ENCODE results near the gene TMEM37.

Gene TMEM37

DNA sequence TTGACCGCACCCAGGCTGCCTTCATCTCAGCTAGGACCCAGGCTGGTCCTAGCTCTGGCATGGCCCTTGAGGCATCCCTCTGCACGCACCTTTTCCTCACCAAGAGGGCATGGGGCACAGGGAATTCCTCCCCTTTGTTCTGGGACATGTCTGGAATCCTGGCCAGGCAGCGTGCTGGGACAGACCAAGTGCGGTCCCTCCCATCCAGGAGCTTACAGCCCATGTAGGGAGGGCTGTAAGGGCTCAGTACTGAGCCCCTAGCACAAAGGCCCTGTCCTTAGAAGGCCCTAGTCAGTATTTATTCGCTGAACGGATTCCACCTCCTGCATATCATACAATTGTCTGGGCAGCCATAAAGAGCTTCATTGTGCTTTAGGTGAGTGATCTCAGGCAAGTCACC lies 3.0 kb downstream of the TMEM37 start:
- no peak for DNase-seq

DNA sequence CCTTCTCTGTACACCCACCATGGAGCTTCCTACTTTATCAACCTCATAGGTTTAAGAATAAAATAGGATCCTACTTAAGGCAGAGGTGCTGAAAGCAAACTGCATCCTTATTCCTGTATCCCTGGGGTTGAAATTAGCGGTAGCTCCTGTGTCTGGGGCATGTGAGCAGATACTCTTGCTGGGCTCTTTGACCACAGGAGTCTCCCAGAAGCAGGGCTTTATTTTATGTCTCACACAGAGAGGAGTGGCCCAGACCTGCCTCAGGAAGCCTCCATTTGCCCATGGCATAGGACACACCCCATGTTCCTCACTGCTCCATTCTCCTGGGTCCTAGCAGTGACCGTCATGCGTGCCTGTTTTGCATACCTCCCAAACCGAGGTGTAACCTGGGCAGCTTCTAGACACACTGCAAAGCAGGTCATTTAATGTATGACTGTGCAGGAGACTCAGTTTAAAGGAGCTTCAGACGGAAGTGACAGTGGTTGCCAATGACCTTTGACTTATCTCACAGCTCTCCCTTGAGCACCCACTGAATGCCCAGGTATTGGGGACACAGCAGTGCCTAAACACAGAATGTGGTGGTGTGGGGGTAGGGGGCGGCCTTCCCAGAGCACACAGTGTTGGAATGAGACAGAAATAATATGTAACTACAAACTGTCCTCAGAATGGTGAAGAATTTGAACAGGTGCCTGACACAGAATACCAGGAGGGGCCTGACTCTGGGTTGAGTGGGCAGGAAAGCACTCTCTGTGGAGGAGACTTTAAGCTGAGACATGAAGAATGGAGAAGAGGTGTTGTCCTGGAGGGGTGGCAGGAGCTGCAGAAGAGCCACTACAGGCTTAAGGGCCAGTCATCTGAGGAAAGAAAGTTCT lies 3.7 kb downstream of the TMEM37 start:
- DNase-seq = no peak

GRCh38 chr2:119435953-119436297 lies 4.3 kb downstream of the TMEM37 start:
- no peak for DNase-seq

GRCh38 chr2:119436993-119437772 lies 5.5 kb downstream of the TMEM37 start:
- no peak for DNase-seq

GRCh38 chr2:119438128-119438656 lies 6.5 kb downstream of the TMEM37 start:
- DNase-seq = no peak

DNA sequence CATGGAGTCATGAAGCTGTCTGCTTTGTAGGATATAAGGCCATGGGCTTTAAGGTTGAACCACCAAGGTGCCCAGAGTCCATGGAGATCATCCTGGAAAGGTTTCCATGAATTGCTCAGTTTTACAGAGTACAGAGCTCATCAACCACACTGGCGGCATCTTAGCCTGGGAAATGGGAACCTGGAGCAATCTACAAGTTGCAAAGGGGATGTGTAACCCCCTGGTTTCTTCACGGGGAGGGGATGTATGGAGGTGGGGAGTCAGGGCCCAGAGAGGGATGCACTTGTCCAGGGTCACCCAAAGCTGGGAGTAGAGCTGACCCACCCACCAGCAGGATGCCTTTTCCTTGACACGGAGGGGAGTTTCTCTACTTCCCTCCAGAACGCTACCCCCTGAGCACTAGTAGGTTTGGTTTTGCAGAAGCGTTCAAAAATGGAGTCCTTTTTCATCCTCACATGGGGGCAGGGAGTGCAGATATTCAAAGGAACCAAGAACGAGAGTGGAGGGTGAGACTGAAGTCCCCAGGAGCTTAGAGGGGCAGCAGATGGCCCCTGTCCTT lies 7.2 kb downstream of the TMEM37 start:
- DNase-seq = no peak

DNA sequence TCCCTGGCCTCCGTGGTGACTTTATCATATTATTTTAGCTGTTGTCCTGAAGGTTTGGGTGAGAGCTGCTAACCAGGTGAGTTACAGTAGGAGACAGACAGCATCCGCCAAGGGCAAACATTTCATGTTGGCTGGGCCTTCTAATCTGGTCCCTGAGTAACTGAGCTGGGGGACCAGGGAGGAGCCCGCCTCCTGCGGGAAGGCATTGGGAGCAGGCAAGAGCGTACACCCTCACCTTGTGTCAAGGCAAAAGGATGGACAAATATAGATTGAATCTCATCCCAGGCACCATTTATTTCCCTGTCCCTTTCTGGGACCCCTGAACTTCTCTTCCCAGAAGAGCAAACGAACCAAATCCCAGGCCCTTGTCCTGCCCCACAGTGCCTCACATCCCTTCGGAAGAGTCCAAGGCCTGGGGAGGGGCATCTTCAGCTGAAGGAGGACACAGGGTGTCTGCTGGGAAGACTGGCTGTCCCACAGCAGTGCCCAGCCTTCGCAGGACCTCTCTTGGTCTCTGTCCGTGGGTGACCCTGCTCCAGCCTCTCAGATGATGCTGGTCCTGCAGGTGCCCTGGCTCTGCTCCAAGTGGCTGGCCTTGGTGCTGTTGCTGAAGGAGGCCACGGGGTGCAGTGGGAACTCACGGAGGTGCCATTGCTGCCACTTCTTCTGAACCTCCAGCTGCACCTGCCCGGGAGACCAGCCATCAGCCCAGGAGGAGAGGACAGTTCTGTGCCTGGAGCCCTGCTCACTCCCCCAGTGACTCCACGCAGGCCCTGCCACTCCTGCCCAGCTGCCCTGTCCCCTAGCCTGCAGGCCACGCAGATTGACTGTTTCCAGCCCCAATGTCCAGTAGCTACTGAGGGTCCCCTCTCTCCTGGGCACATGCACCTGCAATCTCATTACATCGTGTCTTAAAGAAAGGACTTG lies 8.2 kb downstream of the TMEM37 start:
- DNase-seq = no peak

- DNase-seq = no peak
Observed at GRCh38 chr2:119440501-119440870, 8.8 kb downstream of the TMEM37 start.

DNA sequence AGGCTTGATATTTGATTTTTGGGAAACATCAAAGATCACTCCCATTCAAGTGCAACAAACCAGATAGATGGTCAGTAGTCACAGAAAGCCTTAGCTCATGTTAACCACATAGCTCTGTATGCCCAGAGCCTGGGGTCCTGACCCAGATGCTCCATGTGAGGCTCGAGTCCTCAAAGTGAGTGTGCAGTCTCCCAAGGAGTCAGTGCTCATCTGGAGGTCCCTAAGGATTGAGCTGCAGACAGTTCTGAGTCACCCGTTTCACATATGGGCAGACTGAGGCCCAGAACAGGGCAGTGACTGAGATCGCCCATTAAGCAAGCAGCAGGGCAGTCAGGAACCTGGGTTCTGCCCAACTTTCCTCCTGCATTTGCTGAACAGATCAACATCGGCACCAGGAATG lies 9.2 kb downstream of the TMEM37 start:
- no peak for DNase-seq

- no peak for DNase-seq
Observed at GRCh38 chr2:119441376-119442225, 9.9 kb downstream of the TMEM37 start.

DNA sequence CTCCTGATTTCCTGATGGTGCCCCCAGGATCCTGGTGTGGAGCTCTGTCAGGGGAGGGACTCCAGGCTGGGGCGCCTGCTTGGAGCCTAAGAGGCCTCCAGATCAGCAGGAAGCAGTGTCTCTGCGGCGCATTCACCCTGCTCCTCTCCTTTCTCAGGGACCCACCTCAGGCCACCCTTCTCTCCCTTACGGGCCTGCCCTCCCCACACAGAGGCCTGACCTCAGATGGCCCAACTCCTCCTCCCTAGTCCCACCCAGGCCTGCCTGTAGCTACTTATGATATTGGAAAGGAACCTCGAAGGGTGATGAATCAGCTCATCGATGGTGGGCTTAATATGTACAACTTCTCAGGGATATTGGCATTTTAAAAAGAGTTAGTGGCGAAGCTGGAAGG lies 10.6 kb downstream of the TMEM37 start:
- DNase-seq = no peak

GRCh38 chr2:119442850-119443249 lies 11.2 kb downstream of the TMEM37 start:
- no peak for DNase-seq

- DNase-seq = no peak
Observed at GRCh38 chr2:119446037-119446436, 14.4 kb downstream of the TMEM37 start.

DNA sequence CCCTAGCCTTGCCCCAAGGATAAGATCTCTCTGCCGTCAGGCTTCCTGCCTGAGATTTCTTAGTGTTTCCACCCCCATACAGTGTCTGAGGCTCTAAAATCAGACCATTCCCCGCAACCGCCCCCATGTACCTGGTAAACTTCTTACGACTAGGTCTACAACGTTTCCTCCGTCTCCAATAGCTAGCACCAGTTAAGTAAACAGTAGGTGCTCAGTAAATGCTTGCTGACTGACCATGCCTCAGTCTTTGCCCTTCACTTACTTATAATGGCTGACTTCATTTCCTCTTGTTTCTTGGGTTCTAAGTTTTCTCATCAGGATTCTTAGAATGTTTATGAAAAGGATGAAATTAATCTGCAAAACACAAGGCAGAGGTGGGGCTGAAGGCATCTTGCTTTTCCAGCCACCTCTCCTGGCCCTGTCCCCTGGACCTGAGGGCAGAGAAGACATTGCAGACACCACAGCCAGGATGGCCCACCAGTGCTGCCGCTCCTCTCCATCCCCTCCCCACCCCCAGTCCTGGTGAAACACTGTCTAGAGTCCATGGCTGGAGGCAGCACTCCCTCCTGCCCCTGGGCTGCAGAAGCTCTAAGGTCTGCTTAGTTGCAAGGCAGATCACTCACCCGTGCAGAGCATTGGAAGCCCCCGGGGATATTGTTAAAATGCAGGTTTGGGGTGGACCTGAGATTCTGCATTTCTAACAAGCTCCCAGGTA lies 16.9 kb downstream of the TMEM37 start:
- no peak for DNase-seq

DNA sequence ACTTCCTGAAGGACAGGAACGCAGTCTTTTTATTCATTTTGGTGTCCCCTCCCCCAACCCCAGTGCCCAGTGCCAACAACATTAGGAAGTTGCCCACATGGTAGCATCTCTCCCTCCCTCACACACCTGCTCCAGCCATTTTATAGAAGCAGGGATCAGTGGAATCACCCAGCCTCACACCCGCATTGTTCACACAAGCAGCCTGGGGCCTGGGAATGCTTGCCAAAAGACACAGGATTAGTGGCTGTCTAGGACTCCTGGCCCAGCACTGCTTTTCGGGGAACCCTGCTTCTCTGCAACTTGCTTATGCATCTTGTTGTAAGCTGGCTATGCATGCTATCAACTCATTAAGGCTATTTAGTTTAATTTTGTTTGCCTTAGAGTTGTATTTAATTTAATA lies 17.9 kb downstream of the TMEM37 start:
- no peak for DNase-seq

GRCh38 chr2:119451336-119452050 lies 19.8 kb downstream of the TMEM37 start:
- DNase-seq = no peak

DNA sequence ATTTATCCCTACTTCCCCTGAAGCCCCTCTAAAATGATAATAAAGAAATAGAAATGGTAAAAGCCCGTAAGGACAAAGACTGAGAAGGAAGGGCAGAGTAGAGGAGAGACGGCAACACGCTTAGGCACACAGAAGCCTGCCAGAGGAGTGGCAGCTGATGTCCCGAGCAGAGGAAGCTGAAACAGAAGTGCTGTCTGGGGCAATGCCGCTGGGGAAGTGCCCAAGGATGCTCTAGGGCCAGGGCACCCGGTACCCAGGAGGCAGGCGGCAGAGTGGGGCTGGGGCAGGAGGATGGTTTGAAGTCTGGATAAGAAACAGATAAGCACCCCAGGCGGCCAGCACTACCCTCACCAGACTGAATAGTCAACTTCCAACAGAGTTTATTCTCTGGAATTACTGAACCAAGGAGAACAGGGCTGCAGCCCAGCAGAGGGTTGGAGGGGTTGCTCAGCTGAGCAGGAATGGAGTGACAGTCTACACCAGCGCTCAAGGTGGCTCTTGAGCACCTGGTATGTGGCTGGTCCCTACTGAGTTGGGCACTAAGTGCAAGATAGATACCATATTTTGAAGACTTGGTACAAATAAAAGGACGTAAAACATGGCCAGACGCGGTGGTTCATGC lies 22.4 kb downstream of the TMEM37 start:
- no peak for DNase-seq

GRCh38 chr2:119455066-119455718 lies 23.5 kb downstream of the TMEM37 start:
- no peak for DNase-seq

- DNase-seq = no peak
Observed at GRCh38 chr2:119460076-119460475, 28.4 kb downstream of the TMEM37 start.

All from cortex of kidney (tissue), 1 donor.